GM19193 (cell line): ENCODE measurements around the gene NTNG1.

Experiments used
- POLR2A ChIP-seq: IDR thresholded peaks from 4 replicates; pipeline ENCODE4 v1.6.1; 2011; ENCODE audit not compliant: insufficient read depth, insufficient read length; ENCODE audit errors: extremely low read depth

NTNG1 gene

DNA sequence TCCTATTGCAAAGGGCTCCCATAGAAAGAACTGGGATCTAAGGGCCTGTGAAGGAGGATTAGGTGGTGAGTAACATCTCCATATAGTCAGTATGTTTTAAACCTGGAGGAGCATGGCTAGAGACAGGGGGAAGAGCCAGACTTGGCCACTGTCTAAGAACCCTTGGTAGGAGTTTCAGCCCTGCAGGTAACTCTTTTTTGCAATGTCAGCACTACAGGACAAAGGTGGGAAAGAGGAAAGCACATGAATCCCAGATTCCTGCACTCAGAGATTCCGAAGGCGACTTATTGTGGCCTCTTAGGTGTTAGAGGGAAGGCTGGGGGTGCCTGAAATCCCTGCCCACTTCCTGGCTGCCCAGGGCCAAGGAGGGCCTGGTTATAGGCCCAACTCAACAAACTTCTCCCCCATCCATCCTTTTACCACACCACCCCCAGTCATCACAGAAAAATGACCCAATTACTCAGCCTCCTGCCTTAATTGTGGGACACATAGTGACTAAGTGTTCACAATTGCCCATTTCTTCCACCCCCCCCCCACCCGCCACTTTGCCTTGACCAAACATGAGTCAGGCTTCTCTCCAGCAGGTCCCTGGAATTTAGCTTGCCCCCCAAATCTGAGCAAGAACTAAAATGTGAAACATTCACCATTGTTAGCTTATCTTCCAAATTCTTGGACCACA lies 1.9 kb upstream of the NTNG1 start:
- no peak for TF ChIP-seq POLR2A

DNA sequence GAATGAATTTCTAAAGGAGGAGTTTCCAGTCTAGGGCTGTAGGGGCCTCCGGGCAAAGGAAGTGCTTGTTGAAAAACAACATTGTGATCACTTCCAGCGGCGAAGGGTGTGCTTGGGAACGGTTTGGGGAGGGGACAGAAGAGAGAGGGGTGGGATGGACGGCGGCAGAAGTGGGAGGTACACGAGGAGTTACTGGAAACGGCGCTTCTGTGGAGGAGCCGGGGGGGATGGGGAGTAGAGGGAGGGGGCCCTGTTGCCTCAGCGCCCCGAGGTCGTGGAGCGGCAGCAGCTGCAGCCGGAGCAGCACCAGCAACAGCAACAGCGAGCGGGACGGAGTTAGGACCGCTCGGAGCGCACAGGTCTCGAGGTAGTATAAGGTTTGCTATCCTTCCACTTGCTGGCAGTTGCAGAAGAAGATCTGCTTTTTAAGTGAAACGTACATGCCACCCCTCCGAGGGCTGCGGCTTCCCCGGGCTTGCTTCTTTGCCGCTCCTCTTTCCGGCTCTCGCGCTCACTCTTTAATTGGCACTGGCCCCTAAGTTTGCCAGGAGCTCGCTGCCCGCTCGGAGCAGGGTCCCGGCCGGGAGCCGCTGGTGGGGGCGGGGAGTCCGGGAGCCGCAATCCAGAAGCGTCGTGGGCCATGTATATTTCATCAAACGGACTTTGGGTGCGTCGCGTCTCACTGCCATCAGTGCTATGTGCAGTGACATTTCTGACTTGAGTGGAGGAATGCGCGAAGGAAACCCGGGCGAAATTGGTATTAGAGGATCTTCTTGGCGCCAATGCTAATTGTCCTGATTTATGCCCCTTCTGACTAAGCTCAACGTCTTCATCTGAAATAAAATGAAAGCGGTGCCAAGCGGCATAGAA lies 771 bp upstream of the NTNG1 start:
- TF ChIP-seq POLR2A: no peak

DNA sequence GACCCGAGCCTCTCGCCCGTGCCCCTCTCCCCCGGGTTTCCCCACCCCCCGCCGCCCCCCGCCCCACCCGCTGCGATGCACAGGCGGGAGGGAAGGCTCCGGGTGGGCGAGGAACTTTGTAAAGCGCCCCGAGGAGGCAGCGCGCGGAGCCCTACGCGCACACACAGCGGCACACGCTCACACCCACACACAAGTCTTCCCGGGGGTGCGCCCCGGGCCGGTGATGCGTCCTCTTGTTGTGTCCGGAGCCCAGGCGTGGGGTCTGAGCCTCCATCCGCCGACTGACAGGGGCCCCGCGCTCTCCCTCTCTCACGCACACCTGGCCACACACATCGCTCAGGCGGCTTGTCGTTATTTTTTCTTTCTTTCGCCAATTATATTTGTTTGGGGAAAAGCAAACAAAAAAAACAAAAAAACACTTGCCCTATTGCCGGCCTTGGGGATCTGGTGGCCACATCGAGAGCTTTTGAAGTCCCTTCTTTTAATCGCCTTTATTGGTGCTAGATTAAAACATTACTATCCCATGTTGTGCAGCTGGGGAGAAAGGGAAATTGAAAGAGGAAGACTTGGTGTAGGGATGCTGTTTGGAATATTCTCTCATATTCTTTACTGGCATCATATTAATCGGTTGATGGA lies 770 bp downstream of the NTNG1 start:
- no peak for TF ChIP-seq POLR2A

DNA sequence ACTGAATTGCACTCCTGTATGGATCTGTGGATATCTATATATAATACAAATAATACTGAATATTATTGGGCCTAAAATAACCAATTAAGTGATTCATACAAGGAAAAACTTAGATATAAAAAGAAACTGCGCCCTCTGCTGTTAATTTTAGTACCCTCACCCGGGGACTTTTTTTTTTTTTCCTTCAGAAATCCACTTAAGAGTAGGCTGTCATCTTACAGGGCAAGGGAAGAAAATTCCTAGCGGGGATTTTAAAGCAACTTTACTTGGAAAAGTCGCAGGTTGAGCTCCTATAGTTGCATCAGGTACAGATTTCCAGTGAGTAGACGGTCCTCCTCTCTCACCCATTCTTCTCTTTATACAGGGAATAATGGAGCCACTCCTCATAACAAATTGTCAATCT lies 1.3 kb downstream of the NTNG1 start:
- TF ChIP-seq POLR2A: no peak

DNA sequence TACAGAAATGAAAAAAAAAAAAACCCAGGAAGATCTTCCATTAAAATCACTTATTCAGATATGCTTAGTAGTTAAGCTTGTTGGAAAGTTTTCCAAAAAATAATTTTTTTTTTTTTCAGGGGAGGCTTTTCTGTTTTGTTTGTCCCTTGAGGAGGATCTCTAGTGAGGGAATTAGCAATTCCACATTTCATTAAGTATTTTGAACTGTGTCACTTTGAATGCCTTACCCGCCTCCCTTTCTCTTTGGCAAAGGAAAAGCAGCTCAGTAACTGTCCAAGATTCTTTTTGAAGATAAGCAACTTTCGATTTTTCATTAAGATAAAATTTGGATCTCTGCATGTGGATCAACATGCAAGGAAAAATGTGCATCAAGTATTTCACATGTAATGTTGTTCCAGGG lies 1.8 kb downstream of the NTNG1 start:
- no peak for TF ChIP-seq POLR2A

DNA sequence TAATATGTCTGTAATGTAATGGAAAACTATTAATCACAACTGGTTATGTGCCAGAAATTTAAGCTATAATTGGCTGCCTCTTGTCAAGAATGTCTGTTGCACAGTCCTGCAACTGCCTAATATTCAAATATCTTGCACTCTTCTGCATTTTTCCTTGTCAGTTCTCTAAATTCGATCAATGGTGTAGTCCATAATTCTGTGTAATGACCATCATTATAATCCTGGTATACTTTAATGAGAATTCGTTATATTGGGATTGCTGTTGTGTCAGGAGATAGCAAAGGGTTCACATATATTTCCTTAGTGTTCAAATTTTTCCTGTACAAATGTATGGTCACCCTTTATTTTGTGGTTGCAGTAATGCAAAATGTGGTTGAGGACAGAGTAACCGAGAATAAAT lies 4.8 kb downstream of the NTNG1 start:
- TF ChIP-seq POLR2A: no peak

DNA sequence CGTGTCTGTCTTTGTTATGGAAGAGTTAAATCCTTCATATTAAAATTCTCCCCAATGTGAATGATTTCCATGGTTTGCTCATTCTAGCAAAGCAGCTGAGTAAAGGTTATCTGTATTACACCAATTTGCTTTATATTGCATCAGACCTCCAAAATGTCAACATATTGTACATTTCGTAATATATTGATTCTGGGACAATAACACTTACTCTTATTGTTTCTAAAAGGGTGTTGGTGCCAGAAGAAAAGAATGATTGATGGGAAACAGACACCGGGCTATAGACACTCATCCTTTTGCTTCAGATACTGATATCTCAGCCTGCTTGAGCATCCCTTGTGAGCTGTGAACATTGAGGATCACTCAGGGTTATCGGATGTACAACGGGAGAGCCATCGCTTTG lies 7.0 kb downstream of the NTNG1 start:
- no peak for TF ChIP-seq POLR2A

DNA sequence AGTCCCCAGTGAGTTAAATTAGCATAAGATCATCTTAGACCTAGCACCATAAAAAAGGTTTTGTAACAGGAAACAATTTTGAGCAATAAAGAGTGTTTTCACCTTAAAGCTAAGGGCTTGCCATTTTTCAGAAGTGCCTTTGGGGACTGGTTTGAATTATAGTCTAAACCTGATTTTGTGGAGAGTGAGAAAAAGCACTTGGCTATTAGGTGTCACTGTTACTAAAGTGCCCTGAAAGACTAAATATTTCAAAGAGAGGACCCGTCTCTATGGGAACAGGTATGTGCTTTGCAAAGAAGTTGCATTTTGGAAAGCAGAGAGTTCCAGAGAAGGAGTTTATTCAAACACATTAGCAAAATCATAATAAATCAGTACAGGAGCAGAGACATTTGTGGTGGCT lies 9.1 kb downstream of the NTNG1 start:
- TF ChIP-seq POLR2A: no peak

DNA sequence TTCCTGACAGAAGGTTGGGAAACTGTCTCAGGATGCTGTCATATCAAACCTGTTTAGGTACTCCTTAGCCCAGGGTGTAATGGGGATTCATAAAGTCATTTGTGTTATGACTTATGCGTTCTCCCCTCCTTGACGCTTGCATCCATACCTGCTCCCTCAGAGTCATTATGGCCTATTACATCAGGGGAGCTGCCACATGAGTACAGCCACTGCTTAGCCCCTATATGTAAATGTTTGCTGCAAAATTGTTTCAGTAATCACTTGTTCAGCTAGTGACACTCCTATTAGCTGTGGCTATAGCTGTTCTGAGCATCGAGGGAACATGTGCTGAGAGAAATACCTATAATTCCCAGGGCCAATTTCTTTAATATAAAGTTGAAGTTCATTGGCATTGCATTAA lies 10.5 kb downstream of the NTNG1 start:
- no peak for TF ChIP-seq POLR2A

DNA sequence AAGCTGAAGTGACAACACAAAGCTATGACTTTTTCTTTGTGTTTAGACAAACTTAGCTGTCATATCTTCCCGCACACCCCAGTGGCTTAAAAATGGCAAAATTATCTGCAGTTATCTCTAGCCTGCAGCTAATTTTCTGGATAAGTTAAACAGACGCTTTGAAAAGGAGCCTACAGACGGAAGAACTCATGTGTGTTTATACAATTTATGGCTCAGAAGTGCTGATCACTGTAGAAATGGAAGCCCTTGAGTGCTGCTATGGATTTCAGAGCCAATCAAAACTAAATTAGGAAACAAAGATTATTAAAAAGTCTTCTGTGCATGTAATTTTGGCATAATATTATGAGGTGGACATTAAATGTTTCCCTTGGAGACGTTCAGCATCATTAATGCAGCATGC lies 11.6 kb downstream of the NTNG1 start:
- no peak for TF ChIP-seq POLR2A

DNA sequence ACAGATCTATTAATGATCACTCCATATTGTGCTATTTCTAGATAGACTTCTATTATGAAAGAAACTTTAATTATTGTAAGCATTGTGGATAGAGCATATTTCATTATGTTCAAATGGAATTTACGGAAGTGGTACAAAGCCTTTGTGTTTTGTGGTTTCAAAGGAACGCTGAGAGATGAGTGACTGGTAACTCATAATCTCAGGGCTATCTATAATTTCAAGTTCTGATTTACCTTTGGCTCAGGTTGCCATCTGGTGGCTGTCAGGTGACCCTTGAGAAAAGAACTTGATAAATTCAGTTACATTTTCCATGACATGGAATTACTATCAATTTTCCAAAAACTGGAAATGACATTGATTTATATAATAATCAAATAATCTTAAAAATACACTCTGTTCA lies 12.2 kb downstream of the NTNG1 start:
- no peak for TF ChIP-seq POLR2A

DNA sequence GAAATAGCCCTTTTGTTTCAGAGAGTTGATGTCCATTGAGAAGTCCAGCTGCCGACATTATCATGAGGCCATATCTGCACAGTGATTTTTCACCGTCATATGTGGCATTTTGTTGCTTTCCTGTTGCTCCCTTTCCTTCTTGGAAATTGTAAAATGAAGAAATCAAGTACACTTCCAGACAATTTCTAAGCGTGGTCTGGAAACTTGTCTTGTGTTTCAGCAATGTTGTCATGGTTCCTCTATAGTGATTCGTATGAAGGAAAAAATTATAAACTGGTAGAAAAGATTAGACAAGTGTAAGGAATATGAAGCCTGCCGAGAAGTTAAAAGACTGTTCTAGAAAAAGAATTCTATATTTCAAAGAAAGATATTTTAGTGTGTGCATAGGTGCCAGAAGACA lies 17.7 kb downstream of the NTNG1 start:
- TF ChIP-seq POLR2A: no peak

DNA sequence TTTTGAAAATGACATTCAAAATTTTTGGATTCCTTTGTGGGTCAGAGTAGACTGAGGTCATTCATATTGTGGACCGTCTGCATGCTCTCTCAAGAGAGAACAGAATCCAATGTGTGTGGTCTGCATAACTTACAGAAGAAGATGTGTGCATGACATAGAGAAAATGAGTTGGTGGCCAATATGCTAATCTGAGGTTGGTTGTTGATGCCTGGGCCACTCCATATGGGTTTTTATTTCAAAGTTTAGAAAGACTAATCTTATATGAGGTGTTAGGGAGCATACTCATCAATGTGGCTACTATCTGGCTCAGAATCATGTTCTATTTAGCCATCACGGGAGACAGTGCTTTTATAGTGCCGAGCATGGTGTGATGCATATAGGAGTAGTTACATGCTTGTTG lies 18.2 kb downstream of the NTNG1 start:
- TF ChIP-seq POLR2A: no peak

DNA sequence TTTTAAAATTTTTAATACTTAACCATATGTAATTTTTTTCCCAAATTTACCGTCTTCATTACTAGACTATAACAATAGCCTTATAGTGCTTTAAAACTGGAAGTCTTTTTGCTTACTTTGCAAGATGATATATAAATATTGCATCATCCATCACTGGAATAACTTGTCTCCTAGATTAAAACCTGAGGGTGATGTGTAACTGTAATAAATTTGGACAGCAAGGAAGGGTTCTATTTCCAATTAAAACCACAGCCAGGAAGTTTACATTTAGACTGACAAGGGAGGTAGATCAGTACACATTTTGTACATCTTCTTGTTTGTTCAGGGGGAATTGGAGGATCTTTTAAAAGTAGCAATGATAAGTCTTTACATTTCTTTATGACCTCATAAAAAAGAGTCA lies 21.9 kb downstream of the NTNG1 start:
- no peak for TF ChIP-seq POLR2A

DNA sequence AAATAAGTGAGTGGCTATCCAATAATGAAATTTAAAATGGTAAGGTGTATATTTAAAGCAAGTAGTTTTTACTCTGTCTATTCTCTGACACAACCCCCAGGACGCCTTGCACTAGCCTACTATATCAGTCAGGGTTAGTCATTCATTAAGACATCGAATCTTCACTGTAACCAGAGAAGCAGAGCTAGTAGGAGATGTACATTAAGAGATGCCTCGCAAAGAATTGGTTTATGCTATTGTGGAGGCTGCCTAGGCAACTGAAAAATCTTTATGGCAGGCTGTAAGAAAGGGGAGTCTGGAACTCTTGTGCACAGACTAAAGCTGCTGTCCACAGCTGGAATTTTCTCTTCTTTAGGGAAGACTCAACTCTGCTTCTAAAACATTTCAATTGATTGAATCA lies 28.8 kb downstream of the NTNG1 start:
- TF ChIP-seq POLR2A: no peak

DNA sequence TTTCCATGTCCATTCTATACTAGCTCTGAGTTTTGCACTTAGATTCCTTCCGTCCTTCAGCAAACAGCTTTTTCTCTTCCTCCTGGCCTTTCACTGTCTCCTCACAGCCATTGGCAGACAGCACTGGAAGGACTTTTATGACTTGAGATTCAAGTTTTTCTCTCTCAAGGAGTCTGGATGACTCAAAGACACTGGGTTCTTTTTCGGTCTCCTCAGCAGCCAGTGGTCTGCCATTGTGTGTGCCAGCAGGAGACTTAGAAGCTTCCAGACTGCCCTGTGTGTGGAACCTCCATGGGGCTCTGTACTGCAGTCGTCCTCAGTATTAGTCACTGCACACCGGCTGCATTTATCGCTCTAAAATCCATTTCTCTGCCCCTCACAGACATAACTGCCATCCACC lies 30.5 kb downstream of the NTNG1 start:
- TF ChIP-seq POLR2A: no peak
